Motor neuron (in vitro differentiated cells): Measurements from ENCODE around the gene SLC16A2. TPM values are rescaled to one million over a fixed set of nuclear protein-coding genes. Genes with fewer than 3 reads are reported as not detected.

Experiments
- ATAC-seq, 8 experiments: fragments of 200-7000 bp; cut with Tn5 transposase; replicated peaks in 6 of 8; 2 replicates each; pipeline ENCODE4 v1.8.0; 2021; ENCODE audit warnings: mild to moderate bottlenecking in 8 of 8, moderate library complexity in 8 of 8
- H3K27ac ChIP-seq, 2 donors: fragments of 250-450 bp; sonication (Bioruptor Pico); 2 replicates each; pipeline ENCODE4 v1.9.0; 2021; ENCODE audit warnings: antibody characterized with exemption in 2 of 2, mild to moderate bottlenecking in 2 of 2, moderate library complexity in 1 of 2
- H3K4me1 ChIP-seq, 2 donors: fragments of 250-450 bp; sonication (Bioruptor Pico); replicated peaks in 1 of 2; 2 replicates each; pipeline ENCODE4 v1.6.1; 2021; ENCODE audit warnings: antibody characterized with exemption in 2 of 2, mild to moderate bottlenecking in 2 of 2, moderate library complexity in 1 of 2
- H3K4me3 ChIP-seq, 5 donors: fragments of 250-450 bp; sonication (Bioruptor Pico); 2 replicates each; pipeline ENCODE4 v1.9.0; 2021; ENCODE audit warnings: antibody characterized with exemption in 5 of 5, mild to moderate bottlenecking in 5 of 5, moderate library complexity in 4 of 5
- WGBS, 10 experiments: fragments of 450-650 bp; shearing (Covaris generic); methylation state at CpG; one replicate each; pipeline ENCODE4 v1.0.0; 2022; 5-methylcytosine and 5-hydroxymethylcytosine counted together
- in situ Hi-C, 9 experiments: fragments of 400-800 bp; cut with MboI; loops; one replicate each; pipeline ENCODE4 v1.15.0; 2021; ENCODE audit warnings: low sequenced_read_pairs in 9 of 9, low pct_unique_long_range_greater_than_20kb in 2 of 9; ENCODE audit not compliant: unreplicated experiment in 9 of 9
- total RNA-seq, 8 experiments: library from RNA; unstranded; fragments of 300-600 nt; gene quantifications; 2 replicates each; pipeline versions ENCODE4 v1.2.3 to v1.2.4, GENCODE V29; 2022

SLC16A2 gene
- total RNA-seq, 8 experiments from 2014 or later = 1.9 to 22.9 (median 8.4) TPM

DNA sequence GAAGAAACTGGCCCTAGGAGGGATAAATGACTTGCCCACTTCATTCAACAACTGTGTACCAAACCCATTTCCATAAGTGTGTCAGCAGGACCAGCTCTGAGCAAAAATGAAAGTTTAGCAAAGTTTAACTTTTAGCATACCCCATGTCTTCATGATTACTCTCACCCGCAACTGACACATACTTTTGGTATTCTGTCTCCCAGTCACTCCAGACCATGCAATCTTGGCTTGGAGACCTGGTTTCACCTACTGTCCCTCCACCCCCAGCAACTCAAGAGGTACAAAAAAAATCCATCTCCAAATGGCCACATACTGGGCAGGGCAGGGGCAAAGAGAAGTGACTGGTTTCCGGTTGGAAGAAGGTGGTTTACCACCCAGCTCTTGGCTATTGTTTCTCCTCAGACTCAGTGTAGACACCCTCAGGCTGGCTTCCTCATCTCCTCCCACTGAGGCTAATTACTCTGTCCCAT is 113.3 kb downstream of the SLC16A2 start:
- in situ Hi-C loops = loop anchor here in 2 of 9 experiments (25.0 kb wide), 2 partner anchors 97 to 147 kb away; no protein-coding TSS in a partner anchor
- H3K4me1 ChIP-seq = peaks cover 7 to 14% of the 10 kb centered on the region in 2 donors
- WGBS, 10 experiments = 83% methylated on average over 1 of the region's 2 CpGs; no CpG with 5 or more reads in 9 of the 10 experiments
- H3K4me3 ChIP-seq = peak overlapping the region in 1 of 5 donors; percentile 47
- no peak for ATAC-seq
- H3K27ac ChIP-seq = peak overlapping the region in 1 of 2 donors; percentile 91

- no peak for ATAC-seq
- 0% methylated on average over 1 of the region's 5 CpGs; no CpG with 5 or more reads in 9 of the 10 experiments for WGBS, 10 experiments
- peaks cover 7 to 14% of the 10 kb centered on the region in 2 donors for H3K4me1 ChIP-seq
- peak overlapping the region in 1 of 2 donors; percentile 91 for H3K27ac ChIP-seq
- peak overlapping the region in 3 of 5 donors; percentile 44 to 47 (median 44) for H3K4me3 ChIP-seq
- in situ Hi-C loops = loop anchor here in 2 of 9 experiments (25.0 kb wide), 2 partner anchors 98 to 148 kb away; no protein-coding TSS in a partner anchor
Measured at GRCh38 chrX:74535086-74535407, 113.8 kb downstream of the SLC16A2 start.

DNA sequence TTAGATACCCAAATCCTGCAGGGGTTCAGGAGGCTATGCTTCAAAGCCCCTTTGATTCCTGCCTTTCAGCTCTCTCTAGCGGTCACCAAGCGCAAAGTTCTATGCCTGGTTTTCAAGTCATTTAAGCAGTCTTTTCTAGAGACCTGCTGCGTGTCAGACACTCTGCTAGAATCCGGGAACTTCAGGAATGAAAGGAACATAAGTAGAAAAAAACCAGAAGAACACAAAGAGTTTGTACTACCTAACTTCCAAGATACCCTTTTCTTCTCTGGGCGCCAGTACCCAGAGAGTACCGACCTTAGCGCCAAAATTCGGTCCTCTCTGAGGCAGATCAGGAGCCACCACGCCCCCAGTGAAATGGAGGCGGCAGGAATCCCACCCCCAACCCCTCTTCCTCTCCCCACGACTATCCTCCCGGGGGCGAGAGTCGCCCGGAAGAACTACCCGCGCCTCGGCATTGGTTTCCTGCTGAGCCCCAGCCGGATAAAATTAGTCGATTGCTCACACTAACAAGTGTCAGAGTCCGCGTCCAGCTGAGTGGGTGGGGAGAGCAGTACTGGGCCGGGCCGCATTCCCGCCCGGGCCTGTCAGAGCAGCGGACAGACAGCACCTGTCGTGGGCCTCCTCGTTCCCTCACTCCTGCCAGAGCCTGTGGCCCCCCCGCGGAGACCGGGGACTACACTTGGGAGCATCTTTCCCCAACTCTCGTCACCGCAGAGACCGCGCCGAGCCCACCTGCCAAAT is 114.3 kb downstream of the SLC16A2 start:
- H3K4me3 ChIP-seq = peak overlapping the region; percentile 26 to 47 (median 44)
- WGBS, 10 experiments = 0 to 40% (median 11%) methylated on average over 1 to 3 of the region's 37 CpGs; no CpG with 5 or more reads in 7 of the 10 experiments
- peaks cover 7 to 14% of the 10 kb centered on the region in 2 donors for H3K4me1 ChIP-seq
- peak; percentile 42 to 67 (median 64) for ATAC-seq
- peak overlapping the region; percentile 78 to 91 for H3K27ac ChIP-seq
- in situ Hi-C loops = loop anchor here in 2 of 9 experiments (25.0 kb wide), 2 partner anchors 98 to 148 kb away; no protein-coding TSS in a partner anchor

DNA sequence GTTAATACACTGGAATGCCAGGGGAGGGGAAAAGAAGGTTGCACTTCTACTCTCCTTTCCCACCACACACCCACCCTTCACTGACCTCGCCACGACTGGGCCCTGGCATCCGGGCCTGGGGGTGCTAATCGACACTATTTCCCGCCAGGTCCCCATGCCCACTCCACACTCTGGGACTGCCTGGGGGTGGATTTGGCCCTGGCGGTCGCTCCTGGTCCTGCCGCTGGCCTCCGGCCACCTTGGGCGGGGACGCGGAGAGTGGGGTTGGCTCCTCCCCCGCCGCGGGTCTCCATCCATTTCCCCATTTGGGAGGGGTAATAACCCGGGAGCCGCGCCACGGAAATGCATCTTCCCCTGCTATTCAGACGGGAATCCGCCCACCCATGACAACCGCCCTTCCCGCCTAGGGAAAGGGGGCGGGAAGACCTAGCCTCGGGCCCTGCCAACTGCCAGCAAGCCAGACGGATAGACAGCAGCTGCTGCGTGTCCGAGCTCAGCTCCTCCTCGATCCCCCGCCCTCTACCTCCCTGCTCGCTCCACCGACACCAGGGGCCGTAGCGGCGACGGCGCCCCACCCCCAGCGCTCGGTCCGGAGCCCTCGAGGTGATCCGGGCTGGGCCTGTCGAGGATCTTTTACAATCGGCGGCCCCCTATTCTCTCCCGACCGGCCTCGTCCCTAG is 115.0 kb downstream of the SLC16A2 start:
- peaks cover 7 to 14% of the 10 kb centered on the region in 2 donors for H3K4me1 ChIP-seq
- in situ Hi-C loops = loop anchor here in 2 of 9 experiments (25.0 kb wide), 2 partner anchors 99 to 149 kb away; no protein-coding TSS in a partner anchor
- WGBS, 10 experiments = no CpG with 5 or more reads among the region's 48 CpGs
- peak overlapping the region; percentile 78 to 91 for H3K27ac ChIP-seq
- peak overlapping the region; percentile 26 to 47 (median 44) for H3K4me3 ChIP-seq
- peak; percentile 66 to 87 (median 85) for ATAC-seq

DNA sequence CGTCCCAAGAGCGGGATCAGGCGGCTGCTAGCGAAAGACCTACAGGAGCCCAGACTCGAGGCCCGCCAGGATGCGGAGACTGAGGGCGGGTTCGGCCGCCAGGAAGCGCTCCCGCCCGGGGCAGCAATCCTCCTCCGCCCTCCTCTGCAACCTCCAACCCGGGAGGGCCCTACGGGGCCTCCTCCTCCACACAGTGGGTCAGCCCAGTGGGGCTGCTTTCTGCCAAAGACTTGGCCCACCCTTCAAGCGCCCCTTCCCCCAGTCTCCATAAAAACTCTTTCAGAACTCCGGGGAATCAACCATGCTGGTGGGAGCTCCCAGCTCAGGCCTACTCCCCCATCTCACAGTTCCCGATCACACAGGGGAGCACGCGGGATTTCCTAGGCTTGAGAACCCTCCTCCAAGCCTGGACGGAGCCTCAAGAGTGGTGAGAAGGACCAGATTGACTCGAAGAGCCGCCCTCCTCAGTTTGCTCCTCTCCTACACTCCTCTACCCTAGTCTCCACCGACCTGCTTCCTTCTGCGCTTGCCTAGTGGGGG is 115.6 kb downstream of the SLC16A2 start:
- H3K4me3 ChIP-seq = peak overlapping the region; percentile 26 to 47 (median 44)
- in situ Hi-C loops = loop anchor here in 2 of 9 experiments (25.0 kb wide), 2 partner anchors 100 to 150 kb away; no protein-coding TSS in a partner anchor
- H3K4me1 ChIP-seq = peaks cover 7 to 14% of the 10 kb centered on the region in 2 donors
- 52% methylated on average over 11 of the region's 26 CpGs; no CpG with 5 or more reads in 9 of the 10 experiments for WGBS, 10 experiments
- H3K27ac ChIP-seq = peak overlapping the region; percentile 78 to 91
- ATAC-seq = peak in 6 of 8 experiments; percentile 34 to 50 (median 40)

- WGBS, 10 experiments = 0 to 70% (median 17%) methylated on average over 1 to 2 of the region's 2 CpGs; no CpG with 5 or more reads in 4 of the 10 experiments
- peaks cover 7 to 8% of the 10 kb centered on the region in 2 donors for H3K4me1 ChIP-seq
- in situ Hi-C loops = loop anchor here in 2 of 9 experiments (25.0 kb wide), 2 partner anchors 103 to 153 kb away; no protein-coding TSS in a partner anchor
- no peak overlapping the region for H3K4me3 ChIP-seq
- H3K27ac ChIP-seq = no peak overlapping the region
- ATAC-seq = peak in 3 of 8 experiments; percentile 40 to 62 (median 42)
Measured at GRCh38 chrX:74540635-74541249, 119.4 kb downstream of the SLC16A2 start.

GRCh38 chrX:74545880-74546523 is 124.7 kb downstream of the SLC16A2 start:
- ATAC-seq = no peak
- WGBS, 10 experiments = 0 to 57% methylated on average over 1 of the region's 1 CpG; no CpG with 5 or more reads in 8 of the 10 experiments

GRCh38 chrX:74546984-74547383 is 125.7 kb downstream of the SLC16A2 start:
- Histone ChIP-seq H3K4me3 (no peak overlapping the region), H3K27ac (no peak overlapping the region), H3K4me1 (no peaks in the 10 kb centered on the region)
- ATAC-seq = no peak
- 33 to 83% methylated on average over 1 of the region's 1 CpG; no CpG with 5 or more reads in 8 of the 10 experiments for WGBS, 10 experiments
- in situ Hi-C loops = loop anchor here in 2 of 9 experiments (25.0 kb wide), 2 partner anchors 110 to 160 kb away; no protein-coding TSS in a partner anchor

More at GRCh38 chrX:74545880-74546523, 124.7 kb downstream of the SLC16A2 start:
- H3K4me3 ChIP-seq = no peak overlapping the region
- in situ Hi-C loops = loop anchor here in 2 of 9 experiments (25.0 kb wide), 2 partner anchors 109 to 159 kb away; no protein-coding TSS in a partner anchor
- H3K4me1 ChIP-seq = no peaks in the 10 kb centered on the region
- no peak overlapping the region for H3K27ac ChIP-seq

DNA sequence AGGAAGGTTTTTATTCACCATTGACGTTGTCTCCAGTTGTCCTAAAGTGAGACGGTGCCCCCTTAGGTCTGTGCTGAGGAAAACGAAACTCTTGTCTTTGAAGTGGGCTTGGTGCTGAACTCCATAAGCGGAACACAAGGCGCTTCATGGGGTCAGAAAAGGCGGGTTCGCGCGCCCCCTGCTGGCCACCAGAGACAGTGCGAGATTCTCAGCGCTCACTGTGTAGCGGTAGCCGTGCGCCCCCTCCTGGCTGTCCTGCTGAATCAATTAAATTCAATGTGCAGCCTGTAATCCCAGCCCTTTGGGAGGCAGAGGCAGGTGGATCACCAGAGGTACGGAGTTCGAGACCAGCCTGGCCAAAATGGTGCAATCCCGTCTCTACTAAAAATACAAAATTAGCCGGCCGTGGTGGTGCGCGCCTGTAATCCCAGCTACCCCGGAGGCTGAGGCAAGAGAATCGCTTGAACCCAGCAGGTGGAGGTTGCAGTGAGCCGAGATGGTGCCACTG is 129.1 kb downstream of the SLC16A2 start:
- ATAC-seq = peak; percentile 58 to 93 (median 82)
- WGBS, 10 experiments = 43 to 100% (median 77%) methylated on average over 1 to 13 of the region's 24 CpGs; no CpG with 5 or more reads in 6 of the 10 experiments
- in situ Hi-C loops = no loop called here
- Histone ChIP-seq H3K4me1 (no peaks in the 10 kb centered on the region), H3K27ac (no peak overlapping the region), H3K4me3 (no peak overlapping the region)

DNA sequence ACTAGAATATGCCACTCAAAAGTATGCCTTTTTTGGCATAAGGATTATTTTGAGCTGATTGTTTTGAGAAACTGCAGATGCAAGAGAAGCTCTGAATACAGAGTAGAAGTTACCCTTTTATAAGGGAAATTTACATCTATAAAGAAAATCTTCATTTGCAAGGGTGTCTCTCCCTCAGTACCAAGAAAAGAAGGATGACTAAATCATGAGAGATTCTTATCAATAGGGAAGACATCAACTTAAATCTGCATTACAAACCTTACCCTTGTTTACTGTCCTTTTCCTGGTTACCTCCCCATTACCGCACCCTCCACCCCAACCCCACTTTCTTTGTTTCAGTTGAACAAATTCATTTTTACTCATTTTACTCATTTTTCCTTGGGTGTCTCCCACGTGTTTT is 130.6 kb downstream of the SLC16A2 start:
- 6 to 56% (median 27%) methylated on average over 2 of the region's 2 CpGs; no CpG with 5 or more reads in 5 of the 10 experiments for WGBS, 10 experiments
- in situ Hi-C loops = no loop called here
- H3K27ac ChIP-seq = no peak overlapping the region

GRCh38 chrX:74557378-74557777 is 136.1 kb downstream of the SLC16A2 start:
- Histone ChIP-seq H3K4me1 (no peaks in the 10 kb centered on the region), H3K4me3 (no peak overlapping the region), H3K27ac (no peak overlapping the region)
- WGBS, 10 experiments = 34 to 83% methylated on average over 1 to 2 of the region's 2 CpGs; no CpG with 5 or more reads in 8 of the 10 experiments
- in situ Hi-C loops = no loop called here
- ATAC-seq = no peak

More for the DNA sequence above, 130.6 kb downstream of the SLC16A2 start:
- peak in 6 of 8 experiments; percentile 8 to 74 (median 36) for ATAC-seq
- Histone ChIP-seq H3K4me1 (no peaks in the 10 kb centered on the region), H3K4me3 (no peak overlapping the region)
